Effector memory CD4-positive, alpha-beta T cell (primary cell): Measurements from ENCODE around the gene MCM9.

Experiments
- DNase-seq, 3 donors: peaks; one replicate each; pipeline ENCODE4 v3.0.0-alpha.2; 2020
- H3K27ac ChIP-seq: 2 replicates; pipeline ENCODE4 v1.7.0; 2013; ENCODE audit warnings: mild to moderate bottlenecking, low read length, moderate library complexity; ENCODE audit not compliant: insufficient read depth, poor library complexity, severe bottlenecking
- H3K27me3 ChIP-seq: replicated peaks from 2 replicates; pipeline ENCODE4 v1.7.0; 2013; ENCODE audit warnings: mild to moderate bottlenecking, low read length; ENCODE audit not compliant: insufficient read depth, control insufficient read depth, poor library complexity, severe bottlenecking
- H3K36me3 ChIP-seq: 2 replicates; pipeline ENCODE4 v1.7.0; 2013; ENCODE audit warnings: mild to moderate bottlenecking, low read length, moderate library complexity; ENCODE audit not compliant: control insufficient read depth, insufficient read depth
- H3K4me1 ChIP-seq: 2 replicates; pipeline ENCODE4 v1.7.0; 2013; ENCODE audit warnings: low read length, mild to moderate bottlenecking; ENCODE audit not compliant: control insufficient read depth, insufficient read depth, poor library complexity, severe bottlenecking
- H3K4me3 ChIP-seq: 2 replicates; pipeline ENCODE4 v1.7.0; 2013; ENCODE audit warnings: low read length, low read depth, mild to moderate bottlenecking; ENCODE audit not compliant: insufficient read depth, poor library complexity, severe bottlenecking
- H3K9me3 ChIP-seq: 2 replicates; pipeline ENCODE4 v1.7.0; 2013; ENCODE audit warnings: mild to moderate bottlenecking, low read length, moderate library complexity; ENCODE audit not compliant: control insufficient read depth

Gene MCM9

GRCh38 chr6:118896339-118897136, 38.4 kb downstream of the MCM9 start:
- no peak overlapping the region for H3K27ac ChIP-seq
- DNase-seq = no peak
- no peaks in the 10 kb centered on the region for H3K9me3 ChIP-seq
- peaks cover 33% of the 10 kb centered on the region for H3K4me1 ChIP-seq
- no peak overlapping the region for H3K4me3 ChIP-seq
- peaks cover 10% of the 10 kb centered on the region for H3K36me3 ChIP-seq
- H3K27me3 ChIP-seq = no peaks in the 10 kb centered on the region

- H3K27me3 ChIP-seq = no peaks in the 10 kb centered on the region
- DNase-seq = no peak
- no peak overlapping the region for H3K4me3 ChIP-seq
- peaks cover 3% of the 10 kb centered on the region for H3K36me3 ChIP-seq
- H3K4me1 ChIP-seq = peaks cover 36% of the 10 kb centered on the region
- no peaks in the 10 kb centered on the region for H3K9me3 ChIP-seq
- H3K27ac ChIP-seq = peak overlapping the region; percentile 94
These were observed 39.1 kb downstream of the MCM9 start for GRCh38 chr6:118895859-118896258.

- H3K4me1 ChIP-seq = peaks cover 36% of the 10 kb centered on the region
- DNase-seq = no peak
- H3K27me3 ChIP-seq = no peaks in the 10 kb centered on the region
- no peaks in the 10 kb centered on the region for H3K9me3 ChIP-seq
- H3K27ac ChIP-seq = peak overlapping the region; percentile 94
- H3K36me3 ChIP-seq = peaks cover 3% of the 10 kb centered on the region
- peak overlapping the region; percentile 94 for H3K4me3 ChIP-seq
These were observed 39.7 kb downstream of the MCM9 start for GRCh38 chr6:118895261-118895560.

- no peaks in the 10 kb centered on the region for H3K9me3 ChIP-seq
- H3K4me1 ChIP-seq = peaks cover 40% of the 10 kb centered on the region
- DNase-seq = peak; percentile 36 to 53 (median 49)
- H3K27ac ChIP-seq = peak overlapping the region; percentile 94
- H3K27me3 ChIP-seq = no peaks in the 10 kb centered on the region
- peaks cover 3% of the 10 kb centered on the region for H3K36me3 ChIP-seq
- peak overlapping the region; percentile 94 for H3K4me3 ChIP-seq
These were observed 40.3 kb downstream of the MCM9 start for GRCh38 chr6:118894425-118895260.

- H3K36me3 ChIP-seq = peaks cover under 1% of the 10 kb centered on the region
- H3K27ac ChIP-seq = peak within 1 kb of the TSS; percentile 94
- peak within 1 kb of the TSS; percentile 94 for H3K4me3 ChIP-seq
- peak; percentile 91 to 95 (median 94) for DNase-seq
- H3K27me3 ChIP-seq = no peaks in the 10 kb centered on the region
- H3K4me1 ChIP-seq = peaks cover 37% of the 10 kb centered on the region
- no peaks in the 10 kb centered on the region for H3K9me3 ChIP-seq
These were observed 41.0 kb downstream of the MCM9 start, which contains the start of gene ASF1A for GRCh38 chr6:118893807-118894424. Gene ASF1A (plus strand): TSS chr6:118894152. CDS start chr6:118894414, 262 bp downstream.

- peak; percentile 13 to 51 (median 43) for DNase-seq
- Histone ChIP-seq H3K27me3 (no peaks in the 10 kb centered on the region), H3K27ac (peak overlapping the region; percentile 94)
These were observed 41.7 kb downstream of the MCM9 start for GRCh38 chr6:118893064-118893806.

GRCh38 chr6:118892355-118892991, 42.5 kb downstream of the MCM9 start:
- H3K4me1 ChIP-seq = peaks cover 33% of the 10 kb centered on the region
- H3K4me3 ChIP-seq = peak overlapping the region; percentile 94
- H3K27ac ChIP-seq = peak overlapping the region; percentile 94
- H3K9me3 ChIP-seq = no peaks in the 10 kb centered on the region
- DNase-seq = no peak
- no peaks in the 10 kb centered on the region for H3K36me3 ChIP-seq
- H3K27me3 ChIP-seq = no peaks in the 10 kb centered on the region

More at GRCh38 chr6:118893064-118893806, 41.7 kb downstream of the MCM9 start:
- peaks cover 33% of the 10 kb centered on the region for H3K4me1 ChIP-seq
- no peaks in the 10 kb centered on the region for H3K9me3 ChIP-seq
- H3K4me3 ChIP-seq = peak overlapping the region; percentile 94
- no peaks in the 10 kb centered on the region for H3K36me3 ChIP-seq

- Histone ChIP-seq H3K27me3 (no peaks in the 10 kb centered on the region), H3K27ac (peak overlapping the region; percentile 94), H3K36me3 (no peaks in the 10 kb centered on the region), H3K4me3 (peak overlapping the region; percentile 94), H3K4me1 (peaks cover 42% of the 10 kb centered on the region), H3K9me3 (no peaks in the 10 kb centered on the region)
- DNase-seq = no peak
These were observed 43.8 kb downstream of the MCM9 start for GRCh38 chr6:118890997-118891790.
